ENCODE data around the gene NCAPD2.

Gene NCAPD2, protein sequence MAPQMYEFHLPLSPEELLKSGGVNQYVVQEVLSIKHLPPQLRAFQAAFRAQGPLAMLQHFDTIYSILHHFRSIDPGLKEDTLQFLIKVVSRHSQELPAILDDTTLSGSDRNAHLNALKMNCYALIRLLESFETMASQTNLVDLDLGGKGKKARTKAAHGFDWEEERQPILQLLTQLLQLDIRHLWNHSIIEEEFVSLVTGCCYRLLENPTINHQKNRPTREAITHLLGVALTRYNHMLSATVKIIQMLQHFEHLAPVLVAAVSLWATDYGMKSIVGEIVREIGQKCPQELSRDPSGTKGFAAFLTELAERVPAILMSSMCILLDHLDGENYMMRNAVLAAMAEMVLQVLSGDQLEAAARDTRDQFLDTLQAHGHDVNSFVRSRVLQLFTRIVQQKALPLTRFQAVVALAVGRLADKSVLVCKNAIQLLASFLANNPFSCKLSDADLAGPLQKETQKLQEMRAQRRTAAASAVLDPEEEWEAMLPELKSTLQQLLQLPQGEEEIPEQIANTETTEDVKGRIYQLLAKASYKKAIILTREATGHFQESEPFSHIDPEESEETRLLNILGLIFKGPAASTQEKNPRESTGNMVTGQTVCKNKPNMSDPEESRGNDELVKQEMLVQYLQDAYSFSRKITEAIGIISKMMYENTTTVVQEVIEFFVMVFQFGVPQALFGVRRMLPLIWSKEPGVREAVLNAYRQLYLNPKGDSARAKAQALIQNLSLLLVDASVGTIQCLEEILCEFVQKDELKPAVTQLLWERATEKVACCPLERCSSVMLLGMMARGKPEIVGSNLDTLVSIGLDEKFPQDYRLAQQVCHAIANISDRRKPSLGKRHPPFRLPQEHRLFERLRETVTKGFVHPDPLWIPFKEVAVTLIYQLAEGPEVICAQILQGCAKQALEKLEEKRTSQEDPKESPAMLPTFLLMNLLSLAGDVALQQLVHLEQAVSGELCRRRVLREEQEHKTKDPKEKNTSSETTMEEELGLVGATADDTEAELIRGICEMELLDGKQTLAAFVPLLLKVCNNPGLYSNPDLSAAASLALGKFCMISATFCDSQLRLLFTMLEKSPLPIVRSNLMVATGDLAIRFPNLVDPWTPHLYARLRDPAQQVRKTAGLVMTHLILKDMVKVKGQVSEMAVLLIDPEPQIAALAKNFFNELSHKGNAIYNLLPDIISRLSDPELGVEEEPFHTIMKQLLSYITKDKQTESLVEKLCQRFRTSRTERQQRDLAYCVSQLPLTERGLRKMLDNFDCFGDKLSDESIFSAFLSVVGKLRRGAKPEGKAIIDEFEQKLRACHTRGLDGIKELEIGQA (N-terminal part only)

DNA sequence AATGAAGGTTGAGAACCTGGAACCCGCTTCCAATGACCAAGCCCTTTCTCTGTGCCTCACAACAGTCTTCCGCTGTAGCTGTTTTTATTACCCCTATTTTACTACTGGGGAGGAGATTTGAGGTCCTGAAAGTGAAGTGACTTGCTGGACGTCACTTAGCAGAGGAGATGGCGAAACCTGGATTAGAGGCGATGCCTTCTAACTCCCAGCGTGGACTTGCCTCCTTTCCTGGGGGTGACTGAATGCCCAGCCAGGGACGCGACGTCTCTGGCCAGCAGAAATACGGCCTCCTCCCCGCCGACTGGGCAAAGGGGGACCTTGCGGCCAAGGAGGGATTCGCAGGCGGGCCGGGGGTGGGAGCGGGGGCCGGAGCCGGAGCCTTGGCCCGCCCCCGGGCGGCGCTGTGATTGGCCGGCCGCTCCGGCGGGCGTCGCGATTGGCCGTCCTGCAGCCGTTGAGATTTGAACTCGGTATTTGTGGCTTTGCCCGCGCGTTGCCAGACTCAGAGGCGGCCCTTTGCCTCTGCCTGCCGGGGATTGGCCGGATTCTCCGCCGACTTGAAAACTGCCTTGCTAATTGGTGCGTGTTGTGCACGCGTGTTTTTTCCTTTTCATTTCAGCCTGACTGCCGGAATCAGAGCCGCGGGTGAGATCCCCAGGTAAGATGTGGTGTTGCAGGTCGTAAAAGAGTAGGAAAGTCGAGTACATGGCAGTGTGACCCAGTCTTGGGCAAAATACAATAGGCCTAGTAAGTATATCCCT, at the start of gene NCAPD2:
Gene NCAPD2 (plus strand): TSS at position 606 of the 761 bp plus-strand sequence. CDS start 997 bp downstream, outside the sequence.
- DNase-seq (ENCODE audit: low read depth in 2 of 2) = peak; percentile 96
- TF ChIP-seq CTCF (IDR thresholded peaks at IDR 0.05; ENCODE audit: low read depth, low read length) = peak; percentile 27

DNA sequence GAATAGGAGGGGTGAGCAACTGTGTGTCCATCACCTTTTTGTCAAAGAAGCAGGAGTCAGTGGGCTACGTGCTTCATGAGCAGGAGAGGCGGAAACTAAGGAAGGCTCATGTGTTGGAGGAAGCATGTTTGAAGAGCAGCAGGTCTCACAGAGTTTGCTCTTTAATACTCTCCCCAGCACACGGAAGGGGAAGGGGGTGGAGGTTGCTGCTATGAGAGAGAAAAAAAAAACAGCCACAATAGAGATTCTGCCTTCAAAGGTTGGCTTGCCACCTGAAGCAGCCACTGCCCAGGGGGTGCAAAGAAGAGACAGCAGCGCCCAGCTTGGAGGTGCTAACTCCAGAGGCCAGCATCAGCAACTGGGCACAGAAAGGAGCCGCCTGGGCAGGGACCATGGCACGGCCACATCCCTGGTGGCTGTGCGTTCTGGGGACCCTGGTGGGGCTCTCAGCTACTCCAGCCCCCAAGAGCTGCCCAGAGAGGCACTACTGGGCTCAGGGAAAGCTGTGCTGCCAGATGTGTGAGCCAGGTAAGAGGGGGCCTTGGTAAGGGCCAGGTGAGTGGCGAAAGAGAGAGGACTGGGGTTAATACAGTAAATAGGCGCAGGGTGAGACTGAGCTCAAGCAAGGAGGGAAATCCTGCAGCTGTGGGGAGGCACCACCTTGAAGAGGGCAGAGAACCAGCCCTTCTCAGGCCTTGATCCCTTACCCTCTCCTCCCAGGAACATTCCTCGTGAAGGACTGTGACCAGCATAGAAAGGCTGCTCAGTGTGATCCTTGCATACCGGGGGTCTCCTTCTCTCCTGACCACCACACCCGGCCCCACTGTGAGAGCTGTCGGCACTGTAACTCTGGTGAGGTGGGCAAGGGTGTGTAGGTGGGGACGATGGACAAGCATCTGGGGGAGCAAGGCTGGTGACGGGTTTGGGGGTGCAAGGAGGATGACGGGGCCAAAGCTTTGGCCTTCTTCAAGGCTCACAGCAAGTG, 48.9 kb upstream of the NCAPD2 start, which contains the start of gene CD27:
Gene CD27 (plus strand): TSS at position 252 of the 985 bp plus-strand sequence. CDS start 141 bp downstream, at position 393.
- H3K4me3 ChIP-seq (replicated peaks in 1 of 2; ENCODE audit: low read depth in 2 of 2, low read length in 2 of 2) = no peak within 1 kb of the TSS
- no peak for DNase-seq (ENCODE audit: low read depth in 2 of 2)
- no peak for TF ChIP-seq CTCF (IDR thresholded peaks at IDR 0.05; ENCODE audit: low read depth, low read length)

More for the DNA sequence above, at the start of gene NCAPD2:
- peak within 1 kb of the TSS; percentile 79 to 87 for H3K4me3 ChIP-seq (replicated peaks in 1 of 2; ENCODE audit: low read depth in 2 of 2, low read length in 2 of 2)

GRCh38 chr12:6450091-6450868, 43.6 kb upstream of the NCAPD2 start:
- DNase-seq (ENCODE audit: low read depth in 2 of 2) = no peak
- no peak for TF ChIP-seq CTCF (IDR thresholded peaks at IDR 0.05; ENCODE audit: low read depth, low read length)
- H3K4me3 ChIP-seq (replicated peaks in 1 of 2; ENCODE audit: low read depth in 2 of 2, low read length in 2 of 2) = peak overlapping the region; percentile 60 to 65

GRCh38 chr12:6450869-6451347, 43.0 kb upstream of the NCAPD2 start:
- H3K4me3 ChIP-seq (replicated peaks in 1 of 2; ENCODE audit: low read depth in 2 of 2, low read length in 2 of 2) = peak overlapping the region; percentile 60 to 65
- no peak for TF ChIP-seq CTCF (IDR thresholded peaks at IDR 0.05; ENCODE audit: low read depth, low read length)
- no peak for DNase-seq (ENCODE audit: low read depth in 2 of 2)
